Measurements from ENCODE around the gene TTBK1. TPM values are rescaled to one million over a fixed set of nuclear protein-coding genes. Genes with fewer than 3 reads are reported as not detected.
A peak's percentile ranks its signal among the peaks of the same experiment; 100 is the strongest.

The TTBK1 gene
- total and polyA plus RNA-seq, 2 of the 4 experiments (the other 2 are of a cell fraction) = 0.02 TPM; not detected in 1

- Histone ChIP-seq H3K9me3 (ENCODE audit: control insufficient read depth, insufficient read depth, low read length) (no peaks in the 10 kb centered on the region), H3K14ac (replicated peaks; ENCODE audit: low read depth, low read length) (no peak overlapping the region), H3K4me2 (ENCODE audit: low read depth, low read length) (no peak overlapping the region), H3K4me1 (ENCODE audit: control insufficient read depth, insufficient read depth, low read length) (peaks cover 2% of the 10 kb centered on the region; the same call in 1 of the 2 replicates), H2BK15ac (ENCODE audit: low read depth, low read length) (no peak overlapping the region), H4K5ac (ENCODE audit: low read depth, low read length) (no peak overlapping the region), H2BK20ac (ENCODE audit: low read depth, low read length) (no peak overlapping the region), H3K36me3 (ENCODE audit: control insufficient read depth, insufficient read depth, low read length) (no peaks in the 10 kb centered on the region), H3K23ac (ENCODE audit: low read depth, low read length) (no peak overlapping the region), H3K9ac (ENCODE audit: low read depth, low read length) (no peak overlapping the region), H3K9me1 (ENCODE audit: insufficient read depth, low read length) (peaks cover 8% of the 10 kb centered on the region), H4K20me1 (ENCODE audit: insufficient read depth, low read length) (no peaks in the 10 kb centered on the region; the same call in 1 of the 2 replicates), H3K79me1 (ENCODE audit: low read depth in 1 of 2, low read length in 2 of 2) (no peaks in the 10 kb centered on the region), H2BK5ac (ENCODE audit: low read depth, low read length, poor library complexity, severe bottlenecking) (no peak overlapping the region), H2AFZ (replicated peaks; ENCODE audit: low read length, poor library complexity) (peak overlapping the region; percentile 8), H4K91ac (ENCODE audit: insufficient read depth, low read depth, low read length) (no peak overlapping the region), H3K4me3 (ENCODE audit: insufficient read depth, low read depth, low read length) (no peak overlapping the region), H3K4ac (ENCODE audit: low read depth, low read length) (no peak overlapping the region), H3K27ac (ENCODE audit: insufficient read depth, low read length) (no peak overlapping the region), H3K56ac (ENCODE audit: extremely low read depth, insufficient read depth, low read length) (no peak overlapping the region), H2BK120ac (ENCODE audit: low read depth, low read length) (no peak overlapping the region), H2AK9ac (replicated peaks; ENCODE audit: low read depth, low read length, poor library complexity) (peak overlapping the region; percentile 5), H3K18ac (ENCODE audit: low read depth, low read length) (no peak overlapping the region), H4K8ac (ENCODE audit: low read depth in 2 of 2, low read length in 2 of 2) (no peak overlapping the region), H2AK5ac (ENCODE audit: low read depth, low read length) (no peak overlapping the region), H3K27me3 (ENCODE audit: control insufficient read depth, insufficient read depth, low read length) (peaks cover 60% of the 10 kb centered on the region)
- WGBS, 2 experiments (ENCODE audit: extremely low coverage in 2 of 2, insufficient read length in 1 of 2) = no CpG with 5 or more reads among the region's 3 CpGs
- intact Hi-C loops (cut with micrococcal nuclease) = no loop called here
- DNase-seq = no peak
- CTCF ChIA-PET = interaction anchor here (1.0 kb wide), 1 partner anchor 66 kb away, joined by 3 read pairs; no protein-coding TSS in a partner anchor
- POLR2A ChIA-PET (ENCODE audit: unreplicated experiment) = no interaction called here
- ATAC-seq (ENCODE audit: low read depth) = no peak
- BruUV-seq (replicated peaks) = no TSS peak
- dilution Hi-C loops (cut with HindIII; ENCODE audit: low sequenced_read_pairs, unreplicated experiment) = no loop called here
- TF ChIP-seq SMC3 (IDR thresholded peaks at IDR 0.05; ENCODE audit: low read depth, low read length) = no peak
- TF ChIP-seq, protein P1, sequence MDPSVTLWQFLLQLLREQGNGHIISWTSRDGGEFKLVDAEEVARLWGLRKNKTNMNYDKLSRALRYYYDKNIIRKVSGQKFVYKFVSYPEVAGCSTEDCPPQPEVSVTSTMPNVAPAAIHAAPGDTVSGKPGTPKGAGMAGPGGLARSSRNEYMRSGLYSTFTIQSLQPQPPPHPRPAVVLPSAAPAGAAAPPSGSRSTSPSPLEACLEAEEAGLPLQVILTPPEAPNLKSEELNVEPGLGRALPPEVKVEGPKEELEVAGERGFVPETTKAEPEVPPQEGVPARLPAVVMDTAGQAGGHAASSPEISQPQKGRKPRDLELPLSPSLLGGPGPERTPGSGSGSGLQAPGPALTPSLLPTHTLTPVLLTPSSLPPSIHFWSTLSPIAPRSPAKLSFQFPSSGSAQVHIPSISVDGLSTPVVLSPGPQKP (IDR thresholded peaks at IDR 0.05; ENCODE audit: borderline replicate concordance, low read depth, low read length) = no peak
- no peak for TF ChIP-seq NFE2L2 (IDR thresholded peaks at IDR 0.05; ENCODE audit: low read depth, low read length)
- TF ChIP-seq BHLHE40 (IDR thresholded peaks at IDR 0.05; ENCODE audit: low read depth, low read length) = no peak
- no peak for TF ChIP-seq FOS (IDR thresholded peaks at IDR 0.05; ENCODE audit: low read depth, low read length)
- no peak for TF ChIP-seq RCOR1 (IDR thresholded peaks at IDR 0.05; ENCODE audit: insufficient replicate concordance, low read length)
- TF ChIP-seq USF2 (IDR thresholded peaks at IDR 0.05; ENCODE audit: low read depth, low read length) = no peak
- TF ChIP-seq CEBPB (IDR thresholded peaks at IDR 0.05; ENCODE audit: low read depth, low read length) = no peak
- no peak for TF ChIP-seq CTCF (conservative IDR thresholded peaks at IDR 0.05; ENCODE audit: low read depth, low read length)
- TF ChIP-seq POLR2A (IDR thresholded peaks at IDR 0.05; ENCODE audit: low read depth, low read length) = no peak
- no peak for TF ChIP-seq MAZ (IDR thresholded peaks at IDR 0.05; ENCODE audit: borderline replicate concordance, low read depth, low read length)
- no peak for TF ChIP-seq RFX5 (IDR thresholded peaks at IDR 0.05; ENCODE audit: low read depth, low read length)
- TF ChIP-seq RAD21 (IDR thresholded peaks at IDR 0.05; ENCODE audit: low read length) = no peak
- TF ChIP-seq CHD1 (IDR thresholded peaks at IDR 0.05; ENCODE audit: low read depth, low read length) = no peak
- no peak for TF ChIP-seq MAFK (IDR thresholded peaks at IDR 0.05; ENCODE audit: low read depth, low read length)
- in situ Hi-C loops (cut with MboI; ENCODE audit: low sequenced_read_pairs) = no loop called here
These were observed 25.0 kb downstream of the TTBK1 start for GRCh38 chr6:43268355-43268700.
